Right lobe of liver (tissue), 6 donors: Measurements from ENCODE around the gene CACNA1E. TPM values are rescaled to one million over a fixed set of nuclear protein-coding genes. Genes with fewer than 3 reads are reported as not detected.

Source experiments
- ATAC-seq, 4 donors: fragments of 200-7000 bp; cut with Tn5 transposase; one replicate each; pipeline ENCODE4 v1.9.1; 2020; ENCODE audit warnings: mild to moderate bottlenecking in 4 of 4, moderate library complexity in 4 of 4
- DNase-seq, 3 donors: peaks; one replicate each; pipeline ENCODE4 v3.0.0-alpha.2; 2020
- H3K27ac ChIP-seq, 3 donors: fragments of 200-600 bp; one replicate each; pipeline ENCODE4 v1.8.0; 2022
- H3K27me3 ChIP-seq, 2 donors: fragments of 200-600 bp; one replicate each; pipeline ENCODE4 v1.8.0; 2022
- H3K36me3 ChIP-seq, 4 donors: fragments of 200-600 bp; sonication (generic) in 1 of 4; one replicate each; pipeline versions ENCODE4 v1.5.1 to v1.8.0; 2017 to 2022; ENCODE audit warnings: control low read depth in 1 of 4
- H3K4me1 ChIP-seq, 4 donors: fragments of 200-600 bp; sonication (generic) in 1 of 4; one replicate each; pipeline versions ENCODE4 v1.5.1 to v1.8.0; 2017 to 2022; ENCODE audit warnings: control low read depth in 1 of 4
- H3K4me3 ChIP-seq, 3 donors: fragments of 200-600 bp; one replicate each; pipeline ENCODE4 v1.8.0; 2022
- H3K9me3 ChIP-seq, 4 donors: fragments of 200-600 bp; sonication (generic) in 1 of 4; one replicate each; pipeline versions ENCODE4 v1.5.1 to v1.8.0; 2017 to 2022; ENCODE audit warnings: control low read depth in 1 of 4
- CTCF ChIP-seq, 4 donors: fragments of 200-600 bp in 3 of 4; fragments of 450-650 bp in 1 of 4; IDR thresholded peaks; one replicate each; pipeline versions ENCODE4 v1.5.1 to v1.8.0; 2016 to 2022; ENCODE audit warnings: antibody characterized with exemption in 4 of 4, mild to moderate bottlenecking in 2 of 4
- POLR2A ChIP-seq: fragments of 450-650 bp; IDR thresholded peaks from one replicate; pipeline ENCODE4 v1.6.1; 2017; ENCODE audit warnings: antibody characterized with exemption, mild to moderate bottlenecking
- WGBS: methylation state at CpG from one replicate; pipeline ENCODE4 v1.1.6; 2018; ENCODE audit warnings: low coverage, low lambda C conversion rate; ENCODE audit not compliant: insufficient coverage; ENCODE audit errors: missing lambda C conversion rate; 5-methylcytosine and 5-hydroxymethylcytosine counted together
- intact Hi-C, 2 donors: fragments of 100-400 bp; cut with DNase I; formaldehyde crosslinking; loops; one replicate each; pipeline versions ENCODE4 v1.11.2 to v1.14.1; 2022
- total RNA-seq, 6 experiments: library from RNA; depleted of rRNA in 2 of 6; stranded (reverse); fragments of >200 nt in 2 of 6; fragmentation: NEBNext Ultra II Directional in 3 of 6; extraction: Animal tissue kit (Norgen Biotek cat#: 25700) in 3 of 6; gene quantifications; one replicate each; pipeline versions ENCODE4 v1.1.0 to v1.2.4, GENCODE V29; 2016 to 2023
- donor health status: DM: no; HTN: yes; CAD: no.
- donor health status: DM: no; HTN: no; CAD: no.
- donor health status: DM: no; HTN: no; CAD: no.
- donor health status: DM: no; HTN: yes; CAD: no.
- donor health status: DM: no; HTN: yes; CAD: no.

Gene CACNA1E
- total RNA-seq, 6 experiments from 2014 or later = 0.05 to 0.09 (median 0.06) TPM; not detected in 2

DNA sequence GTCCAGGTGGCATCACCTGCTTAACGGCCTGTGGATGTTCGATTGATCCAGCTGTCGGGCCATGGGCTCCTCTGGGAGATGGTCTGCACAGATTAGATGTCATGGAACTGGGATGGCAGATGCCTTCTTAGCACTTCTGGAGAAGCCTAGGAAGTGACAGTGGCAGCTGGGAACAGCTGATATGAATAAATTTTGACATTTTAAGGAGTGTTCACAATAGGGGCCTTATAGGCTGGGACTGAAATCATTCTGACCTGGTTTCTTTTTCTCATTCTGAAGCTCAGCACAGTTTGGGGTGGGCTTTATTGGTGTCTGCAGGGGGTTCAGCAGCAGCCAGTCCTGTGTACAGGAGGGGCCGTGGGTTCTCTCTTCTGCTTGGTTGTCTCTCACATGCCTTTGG lies 175.3 kb downstream of the CACNA1E start:
- no peaks in the 10 kb centered on the region for H3K27me3 ChIP-seq
- 96% methylated on average over 4 of the region's 4 CpGs for WGBS
- no peak for TF ChIP-seq CTCF (IDR thresholded peaks at IDR 0.05)
- TF ChIP-seq POLR2A = no peak
- H3K4me1 ChIP-seq = peaks cover 0 to 13% (median 4%) of the 10 kb centered on the region in 4 donors
- ATAC-seq = no peak
- DNase-seq = no peak
- no peaks in the 10 kb centered on the region for H3K9me3 ChIP-seq
- peak overlapping the region in 1 of 3 donors; percentile 61 for H3K27ac ChIP-seq
- H3K4me3 ChIP-seq = no peak overlapping the region
- intact Hi-C loops = no loop called here
- H3K36me3 ChIP-seq = no peaks in the 10 kb centered on the region

- 18% methylated on average over 5 of the region's 5 CpGs for WGBS
- no peak overlapping the region for H3K4me3 ChIP-seq
- intact Hi-C loops = no loop called here
- peak overlapping the region; percentile 14 to 61 (median 51) for H3K27ac ChIP-seq
- H3K9me3 ChIP-seq = no peaks in the 10 kb centered on the region
- no peaks in the 10 kb centered on the region for H3K27me3 ChIP-seq
- ATAC-seq (peak; percentile 89 to 95 (median 92)), DNase-seq (peak in 1 of 3 donors; percentile 54)
- no peaks in the 10 kb centered on the region for H3K36me3 ChIP-seq
- peaks cover 0 to 13% (median 4%) of the 10 kb centered on the region in 4 donors for H3K4me1 ChIP-seq
- TF ChIP-seq CTCF (IDR thresholded peaks at IDR 0.05) (no peak), POLR2A (peak; percentile 47)
These were observed 176.1 kb downstream of the CACNA1E start for GRCh38 chr1:181659321-181659957.

- no peak for TF ChIP-seq POLR2A
- TF ChIP-seq CTCF (IDR thresholded peaks at IDR 0.05) = no peak
- Histone ChIP-seq H3K4me3 (no peak overlapping the region), H3K36me3 (no peaks in the 10 kb centered on the region), H3K27me3 (no peaks in the 10 kb centered on the region), H3K4me1 (peaks cover 0 to 13% (median 4%) of the 10 kb centered on the region in 4 donors), H3K27ac (peak overlapping the region in 1 of 3 donors; percentile 61), H3K9me3 (no peaks in the 10 kb centered on the region)
- intact Hi-C loops = no loop called here
- ATAC-seq (no peak), DNase-seq (no peak)
- WGBS = 90% methylated on average over 2 of the region's 3 CpGs
These were observed 177.3 kb downstream of the CACNA1E start for GRCh38 chr1:181660621-181661020.

- Histone ChIP-seq H3K36me3 (no peaks in the 10 kb centered on the region), H3K9me3 (no peaks in the 10 kb centered on the region), H3K4me1 (peaks cover 0 to 13% (median 4%) of the 10 kb centered on the region in 4 donors), H3K27me3 (no peaks in the 10 kb centered on the region), H3K27ac (no peak overlapping the region), H3K4me3 (no peak overlapping the region)
- 100% methylated on average over 1 of the region's 1 CpG for WGBS
- no peak for DNase-seq
- intact Hi-C loops = no loop called here
- peak in 2 of 4 donors; percentile 56 to 60 for ATAC-seq
- TF ChIP-seq POLR2A = no peak
- no peak for TF ChIP-seq CTCF (IDR thresholded peaks at IDR 0.05)
These were observed 178.3 kb downstream of the CACNA1E start for GRCh38 chr1:181661569-181661968.
